SK-N-SH treated with all-trans-retinoic acid at 6 μM for 48 hours (cell line): ENCODE results near the gene JARID2.

Source experiments
- ATAC-seq: fragments of 200-7000 bp; cut with Tn5 transposase; 3 replicates; pipeline ENCODE4 v1.9.1; 2020; ENCODE audit warnings: mild to moderate bottlenecking, moderate library complexity
- ARNTL ChIP-seq: fragments of 450-650 bp; formaldehyde crosslinking; IDR thresholded peaks from 2 replicates; pipeline ENCODE4 v1.5.0; 2020; ENCODE audit warnings: low read depth, mild to moderate bottlenecking, moderate library complexity, borderline replicate concordance
- BACH2 ChIP-seq: fragments of 250-450 bp; sonication (Bioruptor Pico); IDR thresholded peaks from 2 replicates; pipeline ENCODE4 v1.9.0; 2021; ENCODE audit warnings: mild to moderate bottlenecking, borderline replicate concordance
- CREB5 ChIP-seq: fragments of 250-450 bp; sonication (Bioruptor Pico); IDR thresholded peaks from 2 replicates; pipeline ENCODE4 v1.5.1; 2020; ENCODE audit warnings: low read depth, mild to moderate bottlenecking, moderate library complexity
- CSDC2 ChIP-seq: fragments of 250-450 bp; sonication (Bioruptor Pico); IDR thresholded peaks from 2 replicates; pipeline ENCODE4 v1.5.0; 2020; ENCODE audit warnings: mild to moderate bottlenecking, moderate library complexity
- CSRNP3 ChIP-seq: fragments of 250-450 bp; sonication (Bioruptor Pico); IDR thresholded peaks from 2 replicates; pipeline ENCODE4 v1.5.1; 2021; ENCODE audit warnings: mild to moderate bottlenecking, moderate library complexity
- ESRRG ChIP-seq: fragments of 250-450 bp; sonication (Bioruptor Pico); IDR thresholded peaks from 2 replicates; pipeline ENCODE4 v1.6.1; 2021; ENCODE audit warnings: mild to moderate bottlenecking
- GLIS3 ChIP-seq: fragments of 250-450 bp; sonication (Bioruptor Pico); IDR thresholded peaks from 2 replicates; pipeline ENCODE4 v1.5.0; 2020; ENCODE audit warnings: mild to moderate bottlenecking, moderate library complexity
- ISL1 ChIP-seq: fragments of 250-450 bp; sonication (Bioruptor Pico); IDR thresholded peaks from 2 replicates; pipeline ENCODE4 v2.1.2; 2022; ENCODE audit warnings: mild to moderate bottlenecking, moderate library complexity
- OSR1 ChIP-seq: fragments of 250-450 bp; sonication (Bioruptor Pico); IDR thresholded peaks from 2 replicates; pipeline ENCODE4 v1.8.0; 2022; ENCODE audit warnings: moderate library complexity, mild to moderate bottlenecking, inconsistent platforms
- PATZ1 ChIP-seq: fragments of 250-450 bp; sonication (Bioruptor Pico); IDR thresholded peaks from 2 replicates; pipeline ENCODE4 v1.8.0; 2020; ENCODE audit warnings: mild to moderate bottlenecking, moderate library complexity, borderline replicate concordance
- POU6F1 ChIP-seq: fragments of 250-450 bp; sonication (Bioruptor Pico); IDR thresholded peaks from 2 replicates; pipeline ENCODE4 v1.8.0; 2021; ENCODE audit warnings: low read depth, mild to moderate bottlenecking, moderate library complexity, borderline replicate concordance
- PPARA ChIP-seq: fragments of 250-450 bp; sonication (Bioruptor Pico); IDR thresholded peaks from 2 replicates; pipeline ENCODE4 v1.5.0; 2020; ENCODE audit warnings: mild to moderate bottlenecking, borderline replicate concordance
- RARB ChIP-seq: fragments of 250-450 bp; sonication (Bioruptor Pico); IDR thresholded peaks from 2 replicates; pipeline ENCODE4 v1.8.0; 2021; ENCODE audit warnings: mild to moderate bottlenecking, moderate library complexity
- SNAI2 ChIP-seq: fragments of 250-450 bp; sonication (Bioruptor Pico); IDR thresholded peaks from 2 replicates; pipeline ENCODE4 v1.5.0; 2020; ENCODE audit warnings: mild to moderate bottlenecking, moderate library complexity
- TCF4 ChIP-seq: fragments of 250-450 bp; sonication (Bioruptor Pico); IDR thresholded peaks from 2 replicates; pipeline ENCODE4 v1.8.0; 2021; ENCODE audit warnings: mild to moderate bottlenecking, moderate library complexity, borderline replicate concordance
- TOX ChIP-seq: fragments of 250-450 bp; sonication (Bioruptor Pico); IDR thresholded peaks from 2 replicates; pipeline ENCODE4 v1.8.0; 2021; ENCODE audit warnings: mild to moderate bottlenecking, moderate library complexity, borderline replicate concordance
- TSHZ2 ChIP-seq: fragments of 250-450 bp; sonication (Bioruptor Pico); IDR thresholded peaks from 2 replicates; pipeline ENCODE4 v1.5.0; 2020; ENCODE audit warnings: mild to moderate bottlenecking, moderate library complexity
- ZC3H10 ChIP-seq: fragments of 250-450 bp; sonication (Bioruptor Pico); IDR thresholded peaks from 2 replicates; pipeline ENCODE4 v1.5.1; 2021; ENCODE audit warnings: mild to moderate bottlenecking, moderate library complexity
- ZFP3 ChIP-seq: fragments of 250-450 bp; sonication (Bioruptor Pico); IDR thresholded peaks from 2 replicates; pipeline ENCODE4 v1.5.0; 2020; ENCODE audit warnings: mild to moderate bottlenecking, moderate library complexity
- ZFP30 ChIP-seq: fragments of 450-650 bp; formaldehyde crosslinking; IDR thresholded peaks from 2 replicates; pipeline ENCODE4 v1.5.0; 2022; ENCODE audit warnings: mild to moderate bottlenecking, moderate library complexity
- ZNF565 ChIP-seq: fragments of 450-650 bp; formaldehyde crosslinking; conservative IDR thresholded peaks from 2 replicates; pipeline ENCODE4 v1.5.0; 2020; ENCODE audit warnings: low read depth, mild to moderate bottlenecking, moderate library complexity
- ZNF8 ChIP-seq: fragments of 450-650 bp; formaldehyde crosslinking; IDR thresholded peaks from 2 replicates; pipeline ENCODE4 v1.5.0; 2020; ENCODE audit warnings: mild to moderate bottlenecking, moderate library complexity

The JARID2 gene

GRCh38 chr6:15496345-15497131 is 250.7 kb downstream of the JARID2 start:
- no peak for TF ChIP-seq CSDC2 (CRISPR knock-in tag)
- TF ChIP-seq ARNTL (CRISPR knock-in tag), result no peak
- no peak for TF ChIP-seq TSHZ2 (CRISPR knock-in tag)
- no peak for TF ChIP-seq TCF4 (CRISPR knock-in tag)
- TF ChIP-seq SNAI2, result no peak
- TF ChIP-seq CSRNP3 (CRISPR knock-in tag), result no peak
- no peak for TF ChIP-seq ZC3H10 (CRISPR knock-in tag)
- no peak for TF ChIP-seq RARB (CRISPR knock-in tag)
- no peak for TF ChIP-seq BACH2 (CRISPR knock-in tag)
- TF ChIP-seq POU6F1 (CRISPR knock-in tag), result no peak
- TF ChIP-seq OSR1 (CRISPR knock-in tag), result no peak
- TF ChIP-seq, all 23 proteins: peak for 0
- ATAC-seq, result no peak

GRCh38 chr6:15498640-15499039 is 252.8 kb downstream of the JARID2 start:
- no peak for TF ChIP-seq TOX (CRISPR knock-in tag)
- no peak for TF ChIP-seq RARB (CRISPR knock-in tag)
- TF ChIP-seq ZC3H10 (CRISPR knock-in tag), result no peak
- TF ChIP-seq ZFP3, result no peak
- no peak for TF ChIP-seq ZNF565
- no peak for TF ChIP-seq ISL1 (CRISPR knock-in tag)
- TF ChIP-seq ZNF8 (CRISPR knock-in tag), result no peak
- TF ChIP-seq ZFP30 (CRISPR knock-in tag), result no peak
- TF ChIP-seq ESRRG, result no peak
- no peak for TF ChIP-seq SNAI2
- no peak for ATAC-seq

GRCh38 chr6:15499125-15499524 is 253.3 kb downstream of the JARID2 start:
- TF ChIP-seq ZFP30 (CRISPR knock-in tag), result no peak
- TF ChIP-seq ZNF8 (CRISPR knock-in tag), result no peak
- no peak for TF ChIP-seq CREB5 (CRISPR knock-in tag)
- TF ChIP-seq ZC3H10 (CRISPR knock-in tag), result no peak
- no peak for TF ChIP-seq ZFP3
- no peak for TF ChIP-seq BACH2 (CRISPR knock-in tag)
- ATAC-seq, result no peak

GRCh38 chr6:15499591-15499990 is 253.7 kb downstream of the JARID2 start:
- no peak for ATAC-seq
- TF ChIP-seq PATZ1 (no peak), PPARA (CRISPR knock-in tag) (no peak), CSDC2 (CRISPR knock-in tag) (no peak), ZC3H10 (CRISPR knock-in tag) (no peak), GLIS3 (CRISPR knock-in tag) (no peak), TSHZ2 (CRISPR knock-in tag) (no peak), POU6F1 (CRISPR knock-in tag) (no peak), TCF4 (CRISPR knock-in tag) (no peak), ZFP3 (no peak), ZFP30 (CRISPR knock-in tag) (no peak)
